ENCODE measurements around the gene USP17L19.
"Not testable (repeated sequence)": the region's sequence is repeated elsewhere in the genome, so short reads cannot be mapped to it uniquely, and the experiment has no call there.

GRCh38 chr4:9215105-9215504 is 38.1 kb upstream of the USP17L19 start, which contains the start of gene USP17L11:
- TF ChIP-seq CTCF, POLR2A (IDR thresholded peaks at IDR 0.05): not testable (repeated sequence)

Measured in upper lobe of left lung (tissue), 4 donors.